ENCODE data around the gene KMT2D.

DNA sequence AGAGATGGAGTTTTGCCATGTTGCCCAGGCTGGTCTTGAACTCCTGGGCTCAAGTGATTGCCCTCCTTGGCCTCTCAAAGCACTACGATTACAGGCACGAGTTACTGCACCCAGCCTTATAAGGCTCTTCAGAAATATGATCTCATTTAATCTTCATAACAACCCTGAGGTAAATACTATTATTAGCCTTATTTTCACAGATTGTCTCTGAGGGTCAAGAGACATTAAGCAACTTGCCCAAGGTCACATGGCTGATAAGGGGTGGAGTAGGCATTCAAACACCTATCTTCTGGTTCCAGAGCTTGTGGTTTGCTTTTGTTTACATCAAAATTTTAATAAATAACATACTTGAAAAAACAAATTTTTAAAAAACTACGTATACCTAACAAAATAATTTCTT lies 47.2 kb downstream of the KMT2D start:
- TF ChIP-seq, protein P1, sequence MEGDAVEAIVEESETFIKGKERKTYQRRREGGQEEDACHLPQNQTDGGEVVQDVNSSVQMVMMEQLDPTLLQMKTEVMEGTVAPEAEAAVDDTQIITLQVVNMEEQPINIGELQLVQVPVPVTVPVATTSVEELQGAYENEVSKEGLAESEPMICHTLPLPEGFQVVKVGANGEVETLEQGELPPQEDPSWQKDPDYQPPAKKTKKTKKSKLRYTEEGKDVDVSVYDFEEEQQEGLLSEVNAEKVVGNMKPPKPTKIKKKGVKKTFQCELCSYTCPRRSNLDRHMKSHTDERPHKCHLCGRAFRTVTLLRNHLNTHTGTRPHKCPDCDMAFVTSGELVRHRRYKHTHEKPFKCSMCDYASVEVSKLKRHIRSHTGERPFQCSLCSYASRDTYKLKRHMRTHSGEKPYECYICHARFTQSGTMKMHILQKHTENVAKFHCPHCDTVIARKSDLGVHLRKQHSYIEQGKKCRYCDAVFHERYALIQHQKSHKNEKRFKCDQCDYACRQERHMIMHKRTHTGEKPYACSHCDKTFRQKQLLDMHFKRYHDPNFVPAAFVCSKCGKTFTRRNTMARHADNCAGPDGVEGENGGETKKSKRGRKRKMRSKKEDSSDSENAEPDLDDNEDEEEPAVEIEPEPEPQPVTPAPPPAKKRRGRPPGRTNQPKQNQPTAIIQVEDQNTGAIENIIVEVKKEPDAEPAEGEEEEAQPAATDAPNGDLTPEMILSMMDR (IDR thresholded peaks at IDR 0.05 in 4 of 5, conservative IDR thresholded peaks at IDR 0.05 in 1 of 5): no peak
- no peak for TF ChIP-seq POLR2A (IDR thresholded peaks at IDR 0.05)
